ENCODE results near the gene ACTR3C.

DNA sequence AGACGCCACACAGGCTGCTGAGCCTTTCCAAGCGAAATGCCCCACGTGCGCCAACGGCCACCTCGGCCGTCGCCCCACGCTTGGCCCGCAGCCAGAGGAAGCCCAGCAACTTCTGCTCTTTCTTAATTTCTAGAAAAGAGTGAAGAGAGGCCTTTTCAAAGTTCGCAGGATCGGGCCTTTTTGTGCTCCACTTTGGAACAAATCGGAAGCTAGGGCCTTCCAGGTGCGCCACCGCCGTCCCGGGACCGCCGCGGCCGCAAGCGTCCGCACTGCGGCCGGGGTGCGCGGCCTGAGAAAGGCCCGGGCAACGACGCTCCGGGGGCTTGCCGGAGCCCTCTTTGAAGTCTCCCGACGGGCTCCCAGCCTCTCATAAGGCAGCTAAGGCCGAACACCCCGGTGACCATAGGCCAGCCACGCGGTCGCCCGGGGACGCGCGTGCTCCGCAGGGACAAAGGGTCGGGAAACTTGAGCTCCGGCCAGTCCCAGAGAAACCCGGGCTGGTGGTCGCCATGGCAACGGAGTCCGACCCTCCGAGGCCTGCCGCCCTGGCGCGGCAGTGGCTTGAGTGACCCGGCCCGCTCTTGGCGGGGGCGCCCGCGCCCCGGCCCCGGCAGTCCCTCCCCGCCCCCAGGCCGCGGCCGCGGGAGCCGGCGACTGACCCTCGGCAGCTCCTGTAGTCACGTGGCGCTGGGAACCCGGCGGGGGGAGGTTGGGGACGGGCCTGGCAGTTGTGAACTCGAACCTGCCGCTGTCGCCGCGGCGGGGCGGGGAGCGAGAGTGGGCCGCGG is 44.9 kb upstream of the ACTR3C start, which contains the start of gene REPIN1:
- no peak for TF ChIP-seq POLR2A (IDR thresholded peaks at IDR 0.05)
- TF ChIP-seq, protein P1, sequence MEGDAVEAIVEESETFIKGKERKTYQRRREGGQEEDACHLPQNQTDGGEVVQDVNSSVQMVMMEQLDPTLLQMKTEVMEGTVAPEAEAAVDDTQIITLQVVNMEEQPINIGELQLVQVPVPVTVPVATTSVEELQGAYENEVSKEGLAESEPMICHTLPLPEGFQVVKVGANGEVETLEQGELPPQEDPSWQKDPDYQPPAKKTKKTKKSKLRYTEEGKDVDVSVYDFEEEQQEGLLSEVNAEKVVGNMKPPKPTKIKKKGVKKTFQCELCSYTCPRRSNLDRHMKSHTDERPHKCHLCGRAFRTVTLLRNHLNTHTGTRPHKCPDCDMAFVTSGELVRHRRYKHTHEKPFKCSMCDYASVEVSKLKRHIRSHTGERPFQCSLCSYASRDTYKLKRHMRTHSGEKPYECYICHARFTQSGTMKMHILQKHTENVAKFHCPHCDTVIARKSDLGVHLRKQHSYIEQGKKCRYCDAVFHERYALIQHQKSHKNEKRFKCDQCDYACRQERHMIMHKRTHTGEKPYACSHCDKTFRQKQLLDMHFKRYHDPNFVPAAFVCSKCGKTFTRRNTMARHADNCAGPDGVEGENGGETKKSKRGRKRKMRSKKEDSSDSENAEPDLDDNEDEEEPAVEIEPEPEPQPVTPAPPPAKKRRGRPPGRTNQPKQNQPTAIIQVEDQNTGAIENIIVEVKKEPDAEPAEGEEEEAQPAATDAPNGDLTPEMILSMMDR (IDR thresholded peaks at IDR 0.05): no peak
